ENCODE results near the gene MYEOV. TPM values are rescaled to one million over a fixed set of nuclear protein-coding genes. Genes with fewer than 3 reads are reported as not detected.
A peak's percentile ranks its signal among the peaks of the same experiment; 100 is the strongest.

The MYEOV gene
- 1 to 10 TPM in 1 of 4 donors, under 1 TPM in 3; 0.65 to 8.9 (median 0.83) TPM for total RNA-seq

DNA sequence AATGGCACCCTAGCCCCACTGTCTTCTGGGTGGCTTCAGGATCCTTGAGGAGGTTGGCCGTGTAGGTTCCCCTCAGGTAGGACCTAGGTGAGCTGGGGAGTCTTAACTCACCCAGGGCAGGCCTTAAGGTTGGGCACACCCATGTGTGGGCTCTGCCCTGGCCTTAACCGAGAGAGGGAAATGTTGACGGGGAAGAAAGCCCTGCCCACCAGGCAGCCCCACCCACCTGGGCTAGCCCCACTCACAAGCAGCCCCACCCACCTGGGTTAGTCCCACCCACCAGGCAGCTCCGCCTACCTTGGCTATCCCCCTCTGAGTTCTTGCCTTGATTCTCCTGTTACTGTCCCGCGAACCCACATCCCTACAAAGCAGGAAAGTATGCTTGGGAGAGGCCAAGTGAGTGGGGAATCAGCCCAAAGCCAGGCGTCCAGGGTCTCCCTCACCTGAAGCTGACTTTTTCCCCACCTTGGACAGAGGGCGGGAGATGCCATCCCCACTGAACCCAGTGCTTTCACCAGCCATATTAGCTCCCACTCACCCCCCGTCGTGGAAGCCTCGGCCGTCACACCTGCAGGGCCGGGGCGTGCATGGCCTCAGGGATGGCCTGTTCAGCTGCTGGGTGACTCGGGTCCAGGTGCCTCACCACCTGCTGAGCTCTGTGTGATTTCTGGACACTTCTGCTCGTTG, at the start of gene MYEOV:
MYEOV (plus strand) TSS at position 337 of the 687 bp plus-strand sequence. CDS start 1,200 bp downstream, outside the sequence.
- TF ChIP-seq, protein P1, sequence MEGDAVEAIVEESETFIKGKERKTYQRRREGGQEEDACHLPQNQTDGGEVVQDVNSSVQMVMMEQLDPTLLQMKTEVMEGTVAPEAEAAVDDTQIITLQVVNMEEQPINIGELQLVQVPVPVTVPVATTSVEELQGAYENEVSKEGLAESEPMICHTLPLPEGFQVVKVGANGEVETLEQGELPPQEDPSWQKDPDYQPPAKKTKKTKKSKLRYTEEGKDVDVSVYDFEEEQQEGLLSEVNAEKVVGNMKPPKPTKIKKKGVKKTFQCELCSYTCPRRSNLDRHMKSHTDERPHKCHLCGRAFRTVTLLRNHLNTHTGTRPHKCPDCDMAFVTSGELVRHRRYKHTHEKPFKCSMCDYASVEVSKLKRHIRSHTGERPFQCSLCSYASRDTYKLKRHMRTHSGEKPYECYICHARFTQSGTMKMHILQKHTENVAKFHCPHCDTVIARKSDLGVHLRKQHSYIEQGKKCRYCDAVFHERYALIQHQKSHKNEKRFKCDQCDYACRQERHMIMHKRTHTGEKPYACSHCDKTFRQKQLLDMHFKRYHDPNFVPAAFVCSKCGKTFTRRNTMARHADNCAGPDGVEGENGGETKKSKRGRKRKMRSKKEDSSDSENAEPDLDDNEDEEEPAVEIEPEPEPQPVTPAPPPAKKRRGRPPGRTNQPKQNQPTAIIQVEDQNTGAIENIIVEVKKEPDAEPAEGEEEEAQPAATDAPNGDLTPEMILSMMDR (IDR thresholded peaks at IDR 0.05), result no peak
- DNase-seq (ENCODE audit: low spot score), result no peak
- no peak for ATAC-seq (ENCODE audit: low FRiP score)

DNA sequence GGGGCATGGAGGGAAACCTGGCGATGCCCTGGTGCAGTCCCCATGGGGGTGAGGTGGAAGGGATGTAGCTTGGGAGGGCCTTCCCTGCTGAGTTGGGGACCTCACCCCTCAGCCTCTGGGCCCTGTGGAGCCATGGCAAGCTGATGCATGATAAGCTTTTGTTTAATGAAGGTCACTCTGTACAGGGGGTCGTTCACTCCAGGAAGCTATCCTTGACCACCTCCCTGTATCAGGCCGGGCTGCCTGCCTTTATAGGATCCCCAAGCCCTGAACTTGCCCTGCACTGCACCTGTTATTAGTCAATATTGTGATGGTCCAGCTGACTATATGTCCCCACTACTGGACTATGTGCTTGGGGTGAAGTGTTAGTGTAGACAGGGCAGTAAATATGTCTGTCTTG, 49.7 kb upstream of the MYEOV start:
- TF ChIP-seq, protein P1 (IDR thresholded peaks at IDR 0.05), result no peak
- DNase-seq (ENCODE audit: low spot score) (no peak), ATAC-seq (ENCODE audit: low FRiP score) (no peak)

DNA sequence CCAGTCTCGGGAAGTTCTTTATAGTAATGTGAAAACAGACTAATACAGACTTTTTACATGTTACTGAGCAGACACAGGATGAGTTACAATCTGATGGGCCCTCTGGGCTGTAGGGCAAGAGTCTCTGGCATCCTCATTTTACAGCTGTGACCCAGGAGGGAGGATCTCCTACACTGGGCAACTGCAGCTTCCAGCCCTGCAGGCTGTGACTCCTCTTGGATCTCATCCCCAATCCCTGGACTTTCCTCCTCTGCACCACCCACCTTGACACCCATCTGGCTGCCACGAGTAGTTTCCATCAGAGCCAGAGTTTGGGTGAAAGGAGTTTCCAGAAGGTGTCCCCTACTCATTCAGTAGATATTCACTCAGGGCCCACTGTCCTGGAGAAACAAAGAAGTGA, 48.9 kb upstream of the MYEOV start:
- ATAC-seq (ENCODE audit: low FRiP score), result no peak
- TF ChIP-seq, protein P1 (IDR thresholded peaks at IDR 0.05), result no peak
- DNase-seq (ENCODE audit: low spot score), result no peak

DNA sequence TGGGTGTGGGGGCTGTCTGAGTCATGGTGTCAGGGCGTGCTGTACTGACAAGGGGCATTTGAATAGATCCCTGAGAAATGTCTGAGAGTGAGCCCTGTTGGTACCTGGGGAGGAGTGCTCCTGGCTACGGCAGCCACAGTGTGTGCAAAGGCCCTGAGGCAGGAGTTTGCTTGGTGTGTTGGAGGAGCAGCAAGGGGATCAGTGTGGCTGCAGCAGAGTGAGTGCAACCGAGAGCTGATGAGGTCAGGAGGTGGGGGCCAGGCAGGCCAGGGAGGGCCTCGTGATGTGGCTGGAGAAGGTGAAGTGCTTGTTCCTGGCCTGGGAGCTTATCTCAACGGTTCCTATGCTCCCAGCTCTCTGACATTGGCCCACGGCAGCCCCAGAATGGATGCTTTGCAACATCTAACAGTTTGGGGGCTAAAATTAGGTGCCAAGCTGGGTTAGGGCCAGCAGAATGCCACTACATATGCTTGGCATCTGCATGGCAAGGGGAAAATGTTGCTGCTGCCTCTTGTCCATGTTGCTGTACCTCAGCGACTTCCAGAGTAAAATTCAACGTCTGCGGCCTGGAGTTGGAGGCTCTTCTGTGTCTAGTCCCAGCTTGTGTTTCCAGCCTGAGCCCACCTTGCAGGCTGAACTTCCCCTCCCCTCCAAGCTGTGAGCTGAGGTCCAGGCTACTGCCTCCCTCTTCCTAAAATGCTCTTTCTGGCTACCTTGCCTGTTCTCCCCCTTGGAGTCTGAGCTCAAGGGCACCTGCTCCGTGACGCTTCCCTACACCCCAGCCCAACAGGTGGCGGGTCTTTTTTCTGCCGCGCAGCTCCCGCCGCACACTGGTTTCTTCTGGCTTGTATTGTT, 48.2 kb upstream of the MYEOV start:
- ATAC-seq (ENCODE audit: low FRiP score) (no peak), DNase-seq (ENCODE audit: low spot score) (no peak)
- TF ChIP-seq, protein P1 (IDR thresholded peaks at IDR 0.05), result no peak

DNA sequence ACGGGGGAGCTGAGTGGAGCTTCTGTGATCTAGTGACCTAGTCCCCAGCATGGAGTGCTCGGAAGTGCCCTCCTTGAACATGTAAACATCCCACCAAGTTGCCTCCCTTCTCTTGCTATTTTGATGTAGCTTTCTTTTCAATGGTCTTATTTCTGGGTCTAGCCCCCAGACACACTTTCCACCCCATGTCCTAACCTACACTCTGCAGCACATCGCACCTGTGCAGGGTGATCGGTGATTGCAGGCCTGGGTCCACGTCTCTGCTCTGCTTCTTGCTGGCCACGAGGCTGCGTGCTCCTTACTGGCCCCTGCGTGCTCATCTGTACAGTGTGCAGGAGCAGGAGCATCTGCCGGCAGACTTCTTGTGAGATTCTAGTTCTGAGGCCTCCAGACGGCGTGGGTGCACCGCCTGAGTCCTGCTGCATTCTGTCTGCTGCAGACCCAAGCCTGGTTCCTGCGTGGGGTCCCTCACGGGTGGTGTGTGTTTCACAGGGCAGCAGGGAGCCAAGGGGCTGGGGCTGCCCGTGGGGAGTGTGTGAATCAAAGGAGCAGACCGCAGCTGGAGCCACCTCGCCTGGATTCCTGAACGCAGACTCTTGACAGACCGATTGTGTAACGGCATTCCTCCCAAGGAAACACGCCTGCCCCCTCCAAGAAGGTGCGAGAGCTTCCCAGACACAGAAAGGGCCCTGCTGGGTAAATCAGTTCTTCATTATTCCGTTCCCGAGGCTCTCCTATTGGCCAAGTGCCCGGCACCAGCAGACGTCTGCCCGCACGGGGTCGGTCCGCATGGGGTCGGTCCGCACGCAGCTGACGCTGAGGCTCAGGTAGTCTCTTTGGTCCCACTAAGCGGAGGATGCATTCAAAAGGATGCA, 44.4 kb upstream of the MYEOV start:
- DNase-seq (ENCODE audit: low spot score) (no peak), ATAC-seq (ENCODE audit: low FRiP score) (peak; percentile 24)
- TF ChIP-seq, protein P1 (IDR thresholded peaks at IDR 0.05), result no peak

DNA sequence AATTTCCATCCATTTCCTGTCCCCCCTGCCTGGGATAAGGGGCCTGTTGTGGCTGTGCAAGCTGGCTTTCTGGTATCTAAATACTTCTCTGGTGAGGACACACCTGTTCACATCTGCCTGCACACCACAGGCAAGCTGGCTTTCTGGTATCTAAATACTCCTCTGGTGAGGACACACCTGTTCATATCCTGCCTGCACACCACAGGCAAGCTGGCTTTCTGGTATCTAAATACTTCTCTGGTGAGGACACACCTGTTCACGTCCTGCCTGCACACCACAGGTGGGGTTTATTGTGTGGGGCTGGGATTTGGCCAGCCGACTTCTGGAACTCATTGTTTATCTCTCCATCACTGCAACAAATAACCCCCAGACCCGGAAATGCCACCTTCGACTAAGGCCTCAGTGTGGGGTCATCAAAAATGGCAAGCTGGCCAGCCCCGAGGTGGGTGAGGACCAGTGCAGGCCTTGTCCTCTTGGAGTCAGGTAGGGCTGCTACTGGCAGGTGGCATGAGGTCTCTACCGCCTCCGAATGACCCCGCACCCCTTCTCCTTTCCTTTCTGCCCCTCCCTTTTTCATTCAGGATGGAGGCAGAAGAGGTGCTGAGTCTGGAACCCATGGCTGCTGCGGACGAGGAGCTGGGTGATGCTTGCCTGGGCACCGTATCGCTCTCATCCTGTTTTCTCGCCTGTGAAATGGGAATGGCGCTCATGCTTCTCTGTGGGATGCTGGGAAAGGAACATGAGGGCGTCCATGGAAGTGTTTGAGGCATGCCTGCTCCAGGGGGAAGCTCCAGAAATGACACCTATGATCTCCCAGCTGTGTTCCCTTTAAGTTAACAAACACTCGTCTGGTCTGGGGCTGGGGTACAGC, 43.5 kb upstream of the MYEOV start:
- TF ChIP-seq, protein P1 (IDR thresholded peaks at IDR 0.05), result no peak
- ATAC-seq (ENCODE audit: low FRiP score) (no peak), DNase-seq (ENCODE audit: low spot score) (no peak)
